Spleen (tissue), 7 donors: ENCODE results near the gene ZSCAN5B.

Experiments
- POLR2A ChIP-seq, 3 donors: fragments of 450-650 bp; IDR thresholded peaks; one replicate each; pipeline ENCODE4 v1.5.1; 2017; ENCODE audit warnings: antibody characterized with exemption in 3 of 3, mild to moderate bottlenecking in 1 of 3
- POLR2AphosphoS5 ChIP-seq, 3 donors: sonication (generic); formaldehyde crosslinking; IDR thresholded peaks; one replicate each; pipeline ENCODE4 v1.5.1; 2017; ENCODE audit warnings: antibody characterized with exemption in 3 of 3
- TF ChIP-seq, protein P1 (sequence below), 11 experiments: fragments of 200-600 bp in 7 of 11; fragments of 450-650 bp in 4 of 11; sonication (generic) in 4 of 11; IDR thresholded peaks in 8 of 11; conservative IDR thresholded peaks in 3 of 11; 1 replicate in 7 of 11; 2 replicates in 4 of 11; pipeline versions ENCODE4 v1.4.0 to v1.8.0; 2016 to 2021; ENCODE audit warnings: antibody characterized with exemption in 11 of 11, inconsistent platforms in 4 of 11, mild to moderate bottlenecking in 1 of 11
- donor health status: DM: no; HTN: no; CAD: no; lungs with moderate emphysema.
- donor health status: DM: no; HTN: no; CAD: no.
- donor health status: DM: no; HTN: no; CAD: no.

DNA sequence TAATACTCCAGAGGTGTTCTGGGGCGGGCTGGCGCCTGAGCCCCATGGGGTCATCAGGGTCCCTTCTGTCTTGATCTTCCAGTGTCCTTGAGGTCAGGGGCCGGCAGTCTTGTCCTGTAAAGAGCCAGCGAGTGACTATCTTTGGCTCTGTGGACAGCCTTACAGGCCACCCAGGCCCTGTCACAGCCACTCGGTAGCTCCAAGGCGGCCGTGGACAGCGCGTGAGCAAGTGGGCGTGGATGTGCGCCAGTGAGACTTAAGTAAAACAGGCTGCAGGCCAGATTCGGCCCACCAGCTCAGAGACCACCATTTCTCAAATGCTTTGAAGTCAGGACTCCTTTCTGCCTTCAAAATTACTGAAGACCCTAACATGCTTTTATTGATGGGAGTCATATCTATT, 52.8 kb downstream of the ZSCAN5B start:
- TF ChIP-seq, protein P1, sequence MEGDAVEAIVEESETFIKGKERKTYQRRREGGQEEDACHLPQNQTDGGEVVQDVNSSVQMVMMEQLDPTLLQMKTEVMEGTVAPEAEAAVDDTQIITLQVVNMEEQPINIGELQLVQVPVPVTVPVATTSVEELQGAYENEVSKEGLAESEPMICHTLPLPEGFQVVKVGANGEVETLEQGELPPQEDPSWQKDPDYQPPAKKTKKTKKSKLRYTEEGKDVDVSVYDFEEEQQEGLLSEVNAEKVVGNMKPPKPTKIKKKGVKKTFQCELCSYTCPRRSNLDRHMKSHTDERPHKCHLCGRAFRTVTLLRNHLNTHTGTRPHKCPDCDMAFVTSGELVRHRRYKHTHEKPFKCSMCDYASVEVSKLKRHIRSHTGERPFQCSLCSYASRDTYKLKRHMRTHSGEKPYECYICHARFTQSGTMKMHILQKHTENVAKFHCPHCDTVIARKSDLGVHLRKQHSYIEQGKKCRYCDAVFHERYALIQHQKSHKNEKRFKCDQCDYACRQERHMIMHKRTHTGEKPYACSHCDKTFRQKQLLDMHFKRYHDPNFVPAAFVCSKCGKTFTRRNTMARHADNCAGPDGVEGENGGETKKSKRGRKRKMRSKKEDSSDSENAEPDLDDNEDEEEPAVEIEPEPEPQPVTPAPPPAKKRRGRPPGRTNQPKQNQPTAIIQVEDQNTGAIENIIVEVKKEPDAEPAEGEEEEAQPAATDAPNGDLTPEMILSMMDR (IDR thresholded peaks at IDR 0.05 in 8 of 11, conservative IDR thresholded peaks at IDR 0.05 in 3 of 11), result no peak
- TF ChIP-seq POLR2A (IDR thresholded peaks at IDR 0.05) (no peak), POLR2AphosphoS5 (IDR thresholded peaks at IDR 0.05) (no peak)
